IPS-18a (cell line): ENCODE data around the gene CRKL.
A peak's percentile ranks its signal among the peaks of the same experiment; 100 is the strongest.

Source experiments
- H3K27ac ChIP-seq: one replicate; pipeline ENCODE4 v1.5.1; 2013; ENCODE audit warnings: low read length
- H3K27me3 ChIP-seq: one replicate; pipeline ENCODE4 v1.6.1; 2013; ENCODE audit warnings: mild to moderate bottlenecking, low read length; ENCODE audit not compliant: control insufficient read depth, insufficient read depth
- H3K36me3 ChIP-seq: one replicate; pipeline ENCODE4 v1.6.1; 2013; ENCODE audit warnings: low read depth, low read length; ENCODE audit not compliant: control insufficient read depth
- H3K4me1 ChIP-seq: one replicate; pipeline ENCODE4 v1.6.1; 2013; ENCODE audit warnings: low read depth, low read length; ENCODE audit not compliant: control insufficient read depth
- H3K4me3 ChIP-seq: one replicate; pipeline ENCODE4 v1.5.1; 2013; ENCODE audit warnings: low read length
- H3K9ac ChIP-seq: one replicate; pipeline ENCODE4 v1.6.1; 2013; ENCODE audit warnings: mild to moderate bottlenecking, low read length, moderate library complexity
- H3K9me3 ChIP-seq: one replicate; pipeline ENCODE4 v1.6.1; 2013; ENCODE audit warnings: low read depth, low read length; ENCODE audit not compliant: control insufficient read depth

The CRKL gene

GRCh38 chr22:20948450-20948849, 31.2 kb downstream of the CRKL start:
- H3K4me1 ChIP-seq = no peaks in the 10 kb centered on the region
- no peaks in the 10 kb centered on the region for H3K9me3 ChIP-seq
- no peak overlapping the region for H3K4me3 ChIP-seq
- H3K27me3 ChIP-seq = no peaks in the 10 kb centered on the region
- no peak overlapping the region for H3K27ac ChIP-seq
- peaks cover 40% of the 10 kb centered on the region for H3K36me3 ChIP-seq
- no peak overlapping the region for H3K9ac ChIP-seq

- Histone ChIP-seq H3K4me1 (no peaks in the 10 kb centered on the region), H3K9me3 (no peaks in the 10 kb centered on the region), H3K27ac (no peak overlapping the region), H3K4me3 (no peak overlapping the region), H3K9ac (no peak overlapping the region), H3K27me3 (no peaks in the 10 kb centered on the region), H3K36me3 (peaks cover 42% of the 10 kb centered on the region)
These were observed 31.8 kb downstream of the CRKL start for GRCh38 chr22:20948989-20949388.

GRCh38 chr22:20949698-20950183, 32.5 kb downstream of the CRKL start:
- no peak overlapping the region for H3K9ac ChIP-seq
- H3K9me3 ChIP-seq = no peaks in the 10 kb centered on the region
- H3K27ac ChIP-seq = no peak overlapping the region
- no peaks in the 10 kb centered on the region for H3K4me1 ChIP-seq
- H3K4me3 ChIP-seq = no peak overlapping the region
- no peaks in the 10 kb centered on the region for H3K27me3 ChIP-seq
- peaks cover 42% of the 10 kb centered on the region for H3K36me3 ChIP-seq

- H3K9me3 ChIP-seq = no peaks in the 10 kb centered on the region
- no peak overlapping the region for H3K9ac ChIP-seq
- H3K4me1 ChIP-seq = no peaks in the 10 kb centered on the region
- H3K4me3 ChIP-seq = no peak overlapping the region
- peaks cover 42% of the 10 kb centered on the region for H3K36me3 ChIP-seq
- peaks cover 2% of the 10 kb centered on the region for H3K27me3 ChIP-seq
- no peak overlapping the region for H3K27ac ChIP-seq
These were observed 34.1 kb downstream of the CRKL start for GRCh38 chr22:20951151-20951931.

DNA sequence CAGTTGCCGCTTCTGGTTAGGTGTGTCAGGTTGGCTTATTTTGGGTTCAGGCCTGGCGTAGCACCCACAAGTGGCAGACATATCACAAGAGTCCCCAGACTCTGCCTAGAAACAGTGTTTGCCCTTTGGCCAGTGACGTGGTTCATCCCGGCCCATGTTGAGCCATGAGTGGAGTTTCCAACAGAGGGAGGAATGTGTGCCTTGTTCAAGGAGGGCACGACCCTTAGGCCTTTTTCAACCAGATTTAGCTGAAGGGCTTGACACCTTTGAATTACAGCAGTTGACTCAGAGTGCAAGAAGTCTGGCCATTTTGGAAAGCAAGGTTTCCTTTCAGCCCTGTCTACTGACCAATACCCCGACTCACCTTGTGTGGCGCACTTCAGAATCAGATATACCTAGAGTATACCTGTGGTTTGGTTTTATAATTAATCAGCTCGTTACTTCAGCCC, 34.7 kb downstream of the CRKL start:
- Histone ChIP-seq H3K27ac (no peak overlapping the region), H3K9ac (no peak overlapping the region), H3K4me1 (no peaks in the 10 kb centered on the region), H3K36me3 (peaks cover 42% of the 10 kb centered on the region), H3K27me3 (peaks cover 8% of the 10 kb centered on the region), H3K4me3 (no peak overlapping the region), H3K9me3 (no peaks in the 10 kb centered on the region)

- Histone ChIP-seq H3K9ac (no peak overlapping the region), H3K4me3 (no peak overlapping the region), H3K36me3 (peaks cover 42% of the 10 kb centered on the region), H3K4me1 (no peaks in the 10 kb centered on the region), H3K9me3 (no peaks in the 10 kb centered on the region), H3K27me3 (peaks cover 15% of the 10 kb centered on the region), H3K27ac (no peak overlapping the region)
These were observed 35.5 kb downstream of the CRKL start for GRCh38 chr22:20952544-20953341.

GRCh38 chr22:20953342-20953608, 36.1 kb downstream of the CRKL start:
- peaks cover 3% of the 10 kb centered on the region for H3K4me1 ChIP-seq
- H3K9me3 ChIP-seq = no peaks in the 10 kb centered on the region
- H3K36me3 ChIP-seq = peaks cover 42% of the 10 kb centered on the region
- no peak overlapping the region for H3K27ac ChIP-seq
- no peak overlapping the region for H3K9ac ChIP-seq
- H3K27me3 ChIP-seq = peaks cover 21% of the 10 kb centered on the region
- H3K4me3 ChIP-seq = no peak overlapping the region

GRCh38 chr22:20953668-20954500, 36.7 kb downstream of the CRKL start:
- H3K4me1 ChIP-seq = peaks cover 4% of the 10 kb centered on the region
- no peaks in the 10 kb centered on the region for H3K9me3 ChIP-seq
- no peak overlapping the region for H3K4me3 ChIP-seq
- H3K36me3 ChIP-seq = peaks cover 42% of the 10 kb centered on the region
- H3K27me3 ChIP-seq = peaks cover 27% of the 10 kb centered on the region
- H3K9ac ChIP-seq = no peak overlapping the region
- no peak overlapping the region for H3K27ac ChIP-seq

- Histone ChIP-seq H3K9me3 (no peaks in the 10 kb centered on the region), H3K4me1 (peaks cover 4% of the 10 kb centered on the region), H3K36me3 (peaks cover 29% of the 10 kb centered on the region), H3K9ac (no peak overlapping the region), H3K27ac (no peak overlapping the region), H3K27me3 (peaks cover 28% of the 10 kb centered on the region), H3K4me3 (no peak overlapping the region)
These were observed 38.3 kb downstream of the CRKL start for GRCh38 chr22:20955548-20955947.

- Histone ChIP-seq H3K27ac (no peak overlapping the region), H3K27me3 (peaks cover 28% of the 10 kb centered on the region), H3K4me1 (peaks cover 4% of the 10 kb centered on the region), H3K9me3 (no peaks in the 10 kb centered on the region), H3K4me3 (peak overlapping the region; percentile 50), H3K9ac (no peak overlapping the region), H3K36me3 (peaks cover 20% of the 10 kb centered on the region)
These were observed 39.3 kb downstream of the CRKL start for GRCh38 chr22:20956258-20957101.
